ENCODE measurements around the gene TBC1D22A. TPM values are rescaled to one million over a fixed set of nuclear protein-coding genes. Genes with fewer than 3 reads are reported as not detected.

The TBC1D22A gene
- total and polyA plus RNA-seq, 9 of the 15 experiments (the other 6 are each of a cell fraction or from before 2014, with no cell fraction given): 0.20 to 11.5 (median 5.2) TPM

DNA sequence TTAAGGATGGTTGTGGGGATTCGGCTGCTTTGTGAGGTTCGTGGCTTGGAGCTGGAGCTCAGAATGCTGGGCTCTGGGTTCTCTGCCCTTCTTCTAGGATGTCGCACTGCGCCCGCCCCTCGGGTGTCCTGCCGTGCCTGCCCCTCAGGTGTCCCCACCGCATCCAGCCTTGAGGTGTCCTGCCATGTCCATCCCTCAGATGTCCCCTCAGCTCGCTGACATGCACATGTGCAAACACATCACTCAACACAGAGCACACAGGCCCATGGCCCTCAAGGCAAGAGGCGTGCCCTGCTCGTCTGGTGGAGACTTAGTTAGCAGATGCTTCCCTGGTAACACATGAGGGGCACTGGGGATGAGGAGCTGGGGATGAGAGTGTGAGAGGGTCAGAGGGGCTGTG is 359.3 kb downstream of the TBC1D22A start (continued):
- TF ChIP-seq KAT7 (CRISPR knock-in tag; IDR thresholded peaks at IDR 0.05; ENCODE audit: borderline replicate concordance): no peak
- TF ChIP-seq, protein P1, sequence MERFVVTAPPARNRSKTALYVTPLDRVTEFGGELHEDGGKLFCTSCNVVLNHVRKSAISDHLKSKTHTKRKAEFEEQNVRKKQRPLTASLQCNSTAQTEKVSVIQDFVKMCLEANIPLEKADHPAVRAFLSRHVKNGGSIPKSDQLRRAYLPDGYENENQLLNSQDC (CRISPR knock-in tag; IDR thresholded peaks at IDR 0.05): no peak
- no peak for TF ChIP-seq TCFL5 (CRISPR knock-in tag; conservative IDR thresholded peaks at IDR 0.05)
- no peak for TF ChIP-seq KAT2B (IDR thresholded peaks at IDR 0.05; ENCODE audit: low read depth, low read length)
- TF ChIP-seq, protein P2, sequence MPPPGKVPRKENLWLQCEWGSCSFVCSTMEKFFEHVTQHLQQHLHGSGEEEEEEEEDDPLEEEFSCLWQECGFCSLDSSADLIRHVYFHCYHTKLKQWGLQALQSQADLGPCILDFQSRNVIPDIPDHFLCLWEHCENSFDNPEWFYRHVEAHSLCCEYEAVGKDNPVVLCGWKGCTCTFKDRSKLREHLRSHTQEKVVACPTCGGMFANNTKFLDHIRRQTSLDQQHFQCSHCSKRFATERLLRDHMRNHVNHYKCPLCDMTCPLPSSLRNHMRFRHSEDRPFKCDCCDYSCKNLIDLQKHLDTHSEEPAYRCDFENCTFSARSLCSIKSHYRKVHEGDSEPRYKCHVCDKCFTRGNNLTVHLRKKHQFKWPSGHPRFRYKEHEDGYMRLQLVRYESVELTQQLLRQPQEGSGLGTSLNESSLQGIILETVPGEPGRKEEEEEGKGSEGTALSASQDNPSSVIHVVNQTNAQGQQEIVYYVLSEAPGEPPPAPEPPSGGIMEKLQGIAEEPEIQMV (tag; conservative IDR thresholded peaks at IDR 0.05; ENCODE audit: low read depth): no peak
- no peak for TF ChIP-seq RBM34 (IDR thresholded peaks at IDR 0.05; ENCODE audit: borderline replicate concordance, insufficient read depth, low read length)

DNA sequence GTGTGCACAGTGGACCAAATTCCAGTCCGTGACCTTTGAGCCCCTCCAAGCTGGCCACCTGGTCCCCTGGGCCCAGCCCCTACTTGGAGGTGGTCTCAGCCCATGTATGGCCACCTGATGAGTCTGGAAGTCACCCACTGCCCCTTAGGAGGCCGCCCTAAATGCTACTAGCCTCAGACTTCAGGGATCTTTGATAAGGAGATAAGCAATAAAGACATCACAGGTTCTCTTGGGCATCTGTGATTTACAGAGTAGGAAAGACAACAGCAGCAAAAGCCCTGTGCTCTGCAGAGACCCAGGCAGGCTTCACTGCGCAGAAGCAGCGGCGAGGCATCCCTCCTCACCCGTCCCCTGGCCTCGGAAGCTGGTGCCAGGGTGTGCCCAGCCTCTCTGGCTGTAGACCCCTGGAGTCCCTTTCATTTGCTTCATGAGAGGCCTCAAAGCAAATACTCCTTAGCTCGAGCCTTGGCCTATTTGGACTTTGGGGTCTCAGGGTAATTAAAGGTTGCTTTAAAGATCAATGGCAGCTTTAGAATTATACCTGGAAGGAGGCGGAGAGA is 360.1 kb downstream of the TBC1D22A start:
- no TSS peak for BruUV-seq (replicated peaks)
- FAIRE-seq (no peak), ATAC-seq (no peak), DNase-seq (ENCODE audit: extremely low read depth in 1 of 4, low spot score in 3 of 4) (no peak)
- H3K4me3 ChIP-seq: no peak overlapping the region
- TF ChIP-seq ZNF384 (IDR thresholded peaks at IDR 0.05; ENCODE audit: low read depth, low read length): no peak
- H4K20me1 ChIP-seq (replicated peaks; ENCODE audit: control insufficient read depth, insufficient read depth, low read length): no peaks in the 10 kb centered on the region
- no peaks in the 10 kb centered on the region for H3K79me2 ChIP-seq (ENCODE audit: control insufficient read depth, insufficient read depth, low read length)
- H3K9ac ChIP-seq (ENCODE audit: insufficient read depth in 1 of 2, low read depth in 2 of 2, low read length in 2 of 2): no peak overlapping the region
- H3K4me2 ChIP-seq (ENCODE audit: insufficient read depth, low read length): no peak overlapping the region
- H3K9me1 ChIP-seq (ENCODE audit: control insufficient read depth, insufficient read depth, low read length): no peaks in the 10 kb centered on the region
- H3K36me3 ChIP-seq (ENCODE audit: control insufficient read depth, insufficient read depth, low read length): no peaks in the 10 kb centered on the region
- in situ Hi-C loops (cut with MboI) (no loop called here), intact Hi-C loops (cut with micrococcal nuclease) (no loop called here)
- H3K4me1 ChIP-seq (replicated peaks in 1 of 2; ENCODE audit: control insufficient read depth in 2 of 2, insufficient read depth in 2 of 2, low read length in 2 of 2): peaks cover 0 to 13% of the 10 kb centered on the region in 2 experiments; a peak in 1 of 5 replicates
- no peak overlapping the region for H2AFZ ChIP-seq (ENCODE audit: low read depth, low read length)
- POLR2A ChIA-PET: interaction anchor here (0.9 kb wide), 1 partner anchor 8 kb away, joined by 3 read pairs; no protein-coding TSS in a partner anchor
- no peaks in the 10 kb centered on the region for H3K27me3 ChIP-seq (ENCODE audit: control insufficient read depth in 2 of 2, insufficient read depth in 2 of 2, low read length in 2 of 2)
- 83% methylated on average over 8 of the region's 9 CpGs for WGBS (ENCODE audit: insufficient coverage, low coverage, missing lambda C conversion rate)
- no peaks in the 10 kb centered on the region; the same call in 1 of the 2 replicates for H3K9me3 ChIP-seq (replicated peaks; ENCODE audit: control insufficient read depth, insufficient read depth, low read depth, low read length)
- H3K27ac ChIP-seq (ENCODE audit: extremely low read depth, low read depth, low read length): no peak overlapping the region
- CTCF ChIA-PET (ENCODE audit: low intra/inter-chr PET ratio): no interaction called here

All from K562 (cell line).